HCT116 (cell line): Measurements from ENCODE around the gene PTPRJ. TPM values are rescaled to one million over a fixed set of nuclear protein-coding genes. Genes with fewer than 3 reads are reported as not detected.

ENCODE experiments used
- ATAC-seq: fragments of 200-7000 bp; cut with Tn5 transposase; 2 replicates; pipeline ENCODE4 v1.9.1; 2020; ENCODE audit warnings: mild to moderate bottlenecking, moderate library complexity
- BruUV-seq: library from RNA; stranded (reverse); fragments of 400-500 nt; replicated peaks from 2 replicates; lab custom pipeline; 2021; lab: Mats Ljungman, UMichigan
- CTCF ChIA-PET: fragments of 300-600 bp; sonication (Branson Sonifier 250); formaldehyde crosslinking; loops from one replicate; lab custom pipeline; 2021; ENCODE audit warnings: antibody characterized with exemption; lab: Charles Lee
- POLR2A ChIA-PET: fragments of 300-600, 350-600 bp; sonication (Branson Sonifier 250); formaldehyde crosslinking; loops from one replicate; lab custom pipeline; 2021; ENCODE audit warnings: antibody characterized with exemption; lab: Charles Lee
- RAD21 ChIA-PET, 2 experiments: fragments of 300-600 bp; sonication (Branson Sonifier 250); formaldehyde crosslinking; loops; one replicate each; lab custom pipeline; 2023; ENCODE audit warnings: low total read pairs in 2 of 2; ENCODE audit not compliant: uncharacterized antibody in 2 of 2, unreplicated experiment in 2 of 2, low non-redundant PET in 1 of 2; lab: Charles Lee
- DNase-seq: peaks from one replicate; pipeline ENCODE4 v3.0.0-alpha.2; 2010; ENCODE audit warnings: low read depth, low spot score
- H2AFZ ChIP-seq: fragments of 200-600 bp; shearing (Covaris generic), sonication (generic); 2 replicates; pipeline ENCODE4 v1.6.1; 2017; ENCODE audit warnings: low read depth, mixed run types, mixed read lengths, antibody characterized with exemption, low read length; ENCODE audit not compliant: poor library complexity, severe bottlenecking
- H3K27ac ChIP-seq: 2 replicates; pipeline ENCODE4 v1.5.1; 2012; ENCODE audit warnings: low read depth, low read length
- H3K27me3 ChIP-seq: fragments of 200-600 bp; sonication (generic); 2 replicates; pipeline ENCODE4 v1.6.1; 2016; ENCODE audit warnings: mixed run types, low read length, mixed read lengths; ENCODE audit not compliant: insufficient read depth
- H3K36me3 ChIP-seq, 2 experiments: fragments of 200-500 bp in 1 of 2; fragments of 200-600 bp in 1 of 2; sonication (Bioruptor generic) in 1 of 2; sonication (generic) in 1 of 2; 2 replicates each; pipeline versions ENCODE4 v1.5.1 to v1.6.1; 2014 to 2016; ENCODE audit warnings: low read length in 2 of 2, inconsistent platforms in 1 of 2, mixed read lengths in 1 of 2, mixed run types in 1 of 2; ENCODE audit not compliant: insufficient read depth in 2 of 2, control insufficient read depth in 1 of 2
- H3K4me1 ChIP-seq, 2 experiments: fragments of 200-600 bp in 1 of 2; sonication (generic) in 1 of 2; 2 replicates each; pipeline versions ENCODE4 v1.5.1 to v1.6.1; 2012 to 2017; ENCODE audit warnings: low read length in 2 of 2, inconsistent platforms in 1 of 2, mild to moderate bottlenecking in 1 of 2, mixed read lengths in 1 of 2, mixed run types in 1 of 2, moderate library complexity in 1 of 2; ENCODE audit not compliant: insufficient read depth in 2 of 2, control insufficient read depth in 1 of 2
- H3K4me2 ChIP-seq: fragments of 200-600 bp; sonication (generic); 2 replicates; pipeline ENCODE4 v1.6.1; 2017; ENCODE audit warnings: mixed run types, low read length, mixed read lengths
- H3K4me3 ChIP-seq, 2 experiments: fragments of 200-600 bp in 1 of 2; sonication (generic) in 1 of 2; replicated peaks in 1 of 2; 2 replicates each; pipeline ENCODE4 v1.5.1; 2011 to 2016; ENCODE audit warnings: low read length in 2 of 2, control low read depth in 1 of 2, low read depth in 1 of 2, mild to moderate bottlenecking in 1 of 2, mixed read lengths in 1 of 2, mixed run types in 1 of 2
- H3K79me2 ChIP-seq: fragments of 200-600 bp; sonication (generic); 2 replicates; pipeline ENCODE4 v1.6.1; 2017; ENCODE audit warnings: mild to moderate bottlenecking, mixed run types, low read length, moderate library complexity, mixed read lengths; ENCODE audit not compliant: insufficient read depth
- H3K9ac ChIP-seq: fragments of 200-600 bp; sonication (generic); 2 replicates; pipeline ENCODE4 v1.6.1; 2016; ENCODE audit warnings: low read length, mixed read lengths
- H3K9me2 ChIP-seq: fragments of 200-600 bp; sonication (generic), shearing (Covaris generic); 2 replicates; pipeline ENCODE4 v1.6.1; 2017; ENCODE audit warnings: mixed run types, mild to moderate bottlenecking, moderate library complexity; ENCODE audit not compliant: insufficient read depth
- H3K9me3 ChIP-seq, 2 experiments: fragments of 200-500 bp in 1 of 2; fragments of 200-600 bp in 1 of 2; sonication (Bioruptor generic) in 1 of 2; sonication (generic) in 1 of 2; 2 replicates each; pipeline ENCODE4 v1.6.1; 2014 to 2017; ENCODE audit warnings: low read length in 2 of 2, mixed read lengths in 2 of 2, inconsistent platforms in 1 of 2, low read depth in 1 of 2, mild to moderate bottlenecking in 1 of 2, mixed run types in 1 of 2, moderate library complexity in 1 of 2; ENCODE audit not compliant: control insufficient read depth in 1 of 2, insufficient read depth in 1 of 2
- H4K20me1 ChIP-seq: fragments of 200-600 bp; sonication (generic), shearing (Covaris generic); 2 replicates; pipeline ENCODE4 v1.6.1; 2017; ENCODE audit warnings: mixed run types, mild to moderate bottlenecking, moderate library complexity; ENCODE audit not compliant: insufficient read depth
- ATF3 ChIP-seq: IDR thresholded peaks from 2 replicates; pipeline ENCODE4 v1.6.1; 2012
- CBX3 ChIP-seq: IDR thresholded peaks from 2 replicates; pipeline ENCODE4 v1.6.1; 2012; ENCODE audit warnings: low read depth
- EZH2phosphoT487 ChIP-seq: fragments of 200-600 bp; IDR thresholded peaks from 2 replicates; pipeline ENCODE4 v1.6.1; 2018; ENCODE audit warnings: antibody characterized with exemption, borderline replicate concordance
- POLR2AphosphoS5 ChIP-seq: IDR thresholded peaks from 2 replicates; pipeline ENCODE4 v1.6.1; 2011; ENCODE audit warnings: mild to moderate bottlenecking, low read depth, low read length, moderate library complexity
- RAD21 ChIP-seq: IDR thresholded peaks from 2 replicates; pipeline ENCODE4 v1.6.1; 2012; ENCODE audit warnings: low read depth, mild to moderate bottlenecking
- REST ChIP-seq: IDR thresholded peaks from 2 replicates; pipeline ENCODE4 v1.6.1; 2012; ENCODE audit warnings: low read depth
- SIN3A ChIP-seq: IDR thresholded peaks from 2 replicates; pipeline ENCODE4 v1.6.1; 2012; ENCODE audit warnings: low read depth
- YY1 ChIP-seq: IDR thresholded peaks from 2 replicates; pipeline ENCODE4 v1.6.1; 2011; ENCODE audit warnings: low read length, low read depth, moderate library complexity, mild to moderate bottlenecking; ENCODE audit not compliant: insufficient replicate concordance; ENCODE audit errors: extremely low read depth
- intact Hi-C: fragments of 100-400 bp; cut with micrococcal nuclease; formaldehyde crosslinking; loops from 2 replicates; pipeline ENCODE4 v1.10.0; 2022
- total RNA-seq: library from RNA; stranded (reverse); gene quantifications from one replicate; pipeline ENCODE4 v1.2.1, GENCODE V29; 2021; ENCODE audit not compliant: unreplicated experiment
- TF ChIP-seq, protein P1 (sequence below): IDR thresholded peaks from 2 replicates; pipeline ENCODE4 v1.6.1; 2011; ENCODE audit warnings: mild to moderate bottlenecking, low read length, moderate library complexity; ENCODE audit not compliant: insufficient replicate concordance; ENCODE audit errors: extremely low read depth
- TF ChIP-seq, protein P2 (sequence below): IDR thresholded peaks from 2 replicates; pipeline ENCODE4 v1.6.1; 2012

The PTPRJ gene
- total RNA-seq, 1 experiment from 2014 or later, result 19.1 TPM

DNA sequence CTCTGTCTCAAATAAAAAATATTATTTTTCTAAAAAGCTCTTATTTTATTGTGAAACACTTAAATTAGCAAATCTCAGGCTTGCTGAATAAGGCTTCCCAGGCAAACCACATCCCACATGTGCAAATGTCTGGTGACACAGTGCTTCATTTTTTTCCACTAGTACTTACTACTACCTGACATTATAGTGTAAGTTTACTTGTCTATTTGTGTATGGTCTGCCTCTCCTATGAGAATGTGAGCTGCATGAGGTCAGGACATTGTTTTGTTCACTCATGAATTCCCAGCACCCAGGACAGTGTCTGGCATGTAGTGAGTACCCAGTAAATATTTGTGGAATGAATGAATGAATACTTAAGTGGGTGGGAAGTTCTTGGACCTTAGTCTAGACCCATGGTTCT lies 103.1 kb downstream of the PTPRJ start:
- Histone ChIP-seq H3K27ac (no peak overlapping the region), H3K4me1 (peaks cover 0 to 2% of the 10 kb centered on the region in 2 experiments; a peak in 1 of 4 replicates), H2AFZ (no peak overlapping the region), H3K4me2 (no peak overlapping the region), H3K9ac (no peak overlapping the region), H3K27me3 (no peaks in the 10 kb centered on the region), H3K9me2 (no peaks in the 10 kb centered on the region), H3K9me3 (no peaks in the 10 kb centered on the region), H4K20me1 (no peaks in the 10 kb centered on the region), H3K79me2 (peaks cover 4% of the 10 kb centered on the region; the same call in 1 of the 2 replicates), H3K4me3 (no peak overlapping the region), H3K36me3 (no peaks in the 10 kb centered on the region)
- no peak for TF ChIP-seq POLR2AphosphoS5
- TF ChIP-seq, protein P1, sequence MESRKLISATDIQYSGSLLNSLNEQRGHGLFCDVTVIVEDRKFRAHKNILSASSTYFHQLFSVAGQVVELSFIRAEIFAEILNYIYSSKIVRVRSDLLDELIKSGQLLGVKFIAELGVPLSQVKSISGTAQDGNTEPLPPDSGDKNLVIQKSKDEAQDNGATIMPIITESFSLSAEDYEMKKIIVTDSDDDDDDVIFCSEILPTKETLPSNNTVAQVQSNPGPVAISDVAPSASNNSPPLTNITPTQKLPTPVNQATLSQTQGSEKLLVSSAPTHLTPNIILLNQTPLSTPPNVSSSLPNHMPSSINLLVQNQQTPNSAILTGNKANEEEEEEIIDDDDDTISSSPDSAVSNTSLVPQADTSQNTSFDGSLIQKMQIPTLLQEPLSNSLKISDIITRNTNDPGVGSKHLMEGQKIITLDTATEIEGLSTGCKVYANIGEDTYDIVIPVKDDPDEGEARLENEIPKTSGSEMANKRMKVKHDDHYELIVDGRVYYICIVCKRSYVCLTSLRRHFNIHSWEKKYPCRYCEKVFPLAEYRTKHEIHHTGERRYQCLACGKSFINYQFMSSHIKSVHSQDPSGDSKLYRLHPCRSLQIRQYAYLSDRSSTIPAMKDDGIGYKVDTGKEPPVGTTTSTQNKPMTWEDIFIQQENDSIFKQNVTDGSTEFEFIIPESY, result no peak
- no peak for TF ChIP-seq CBX3
- TF ChIP-seq YY1, result no peak
- no peak for TF ChIP-seq ATF3
- TF ChIP-seq EZH2phosphoT487, result no peak
- ATAC-seq (no peak), DNase-seq (no peak)
- POLR2A ChIA-PET, result no interaction called here
- intact Hi-C loops, result loop anchor here (5.0 kb wide), 1 partner anchor 56 kb away; no protein-coding TSS in a partner anchor
- BruUV-seq, result no TSS peak
- RAD21 ChIA-PET, result no interaction called here
- CTCF ChIA-PET, result no interaction called here

GRCh38 chr11:48085688-48086087 lies 105.3 kb downstream of the PTPRJ start:
- intact Hi-C loops, result no loop called here
- ATAC-seq (no peak), DNase-seq (no peak)
- Histone ChIP-seq H3K9me3 (no peaks in the 10 kb centered on the region), H3K36me3 (no peaks in the 10 kb centered on the region), H3K4me2 (no peak overlapping the region), H3K79me2 (peaks cover 4% of the 10 kb centered on the region; the same call in 1 of the 2 replicates), H3K27me3 (no peaks in the 10 kb centered on the region), H3K4me1 (peaks cover 0 to 6% of the 10 kb centered on the region in 2 experiments; a peak in 1 of 4 replicates), H3K27ac (no peak overlapping the region), H3K9me2 (no peaks in the 10 kb centered on the region), H2AFZ (no peak overlapping the region), H4K20me1 (no peaks in the 10 kb centered on the region), H3K9ac (no peak overlapping the region), H3K4me3 (no peak overlapping the region)
- CTCF ChIA-PET, result no interaction called here
- no TSS peak for BruUV-seq
- RAD21 ChIA-PET, result no interaction called here
- POLR2A ChIA-PET, result no interaction called here
- TF ChIP-seq YY1, result no peak
- TF ChIP-seq SIN3A, result no peak
- TF ChIP-seq, protein P1, result no peak
- TF ChIP-seq, protein P2, sequence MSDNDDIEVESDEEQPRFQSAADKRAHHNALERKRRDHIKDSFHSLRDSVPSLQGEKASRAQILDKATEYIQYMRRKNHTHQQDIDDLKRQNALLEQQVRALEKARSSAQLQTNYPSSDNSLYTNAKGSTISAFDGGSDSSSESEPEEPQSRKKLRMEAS, result no peak
- TF ChIP-seq REST, result no peak
- no peak for TF ChIP-seq POLR2AphosphoS5
- TF ChIP-seq RAD21, result no peak
